ENCODE measurements around the gene CLIC3. TPM values are rescaled to one million over a fixed set of nuclear protein-coding genes. Genes with fewer than 3 reads are reported as not detected.

CLIC3 gene
- total RNA-seq, 6 experiments from 2014 or later = 0.37 to 0.51 TPM; not detected in 4

GRCh38 chr9:137038916-137039315, 42.5 kb upstream of the CLIC3 start:
- ATAC-seq (no peak), DNase-seq (no peak)
- whole genome bisulfite sequencing (ENCODE audit: insufficient coverage, low coverage, low lambda C conversion rate, missing lambda C conversion rate) = 60% methylated on average over 2 of the region's 9 CpGs
- no peaks in the 10 kb centered on the region for H3K36me3 ChIP-seq
- no peak overlapping the region for H3K27ac ChIP-seq
- no peak for TF ChIP-seq CTCF (IDR thresholded peaks at IDR 0.05)
- TF ChIP-seq POLR2A (IDR thresholded peaks at IDR 0.05) = no peak
- intact Hi-C loops (cut with DNase I) = loop anchor here (5.0 to 10.0 kb wide), 3 partner anchors 94 to 264 kb away; partner anchors contain the start of genes C8G (in 1 of the 2) and FBXW5 (in 1 of the 2)
- peaks cover 0 to 3% (median 0%) of the 10 kb centered on the region in 4 donors for H3K4me1 ChIP-seq
- H3K27me3 ChIP-seq = peaks cover 0 to 1% of the 10 kb centered on the region in 2 donors
- no peaks in the 10 kb centered on the region for H3K9me3 ChIP-seq
- H3K4me3 ChIP-seq = no peak overlapping the region

- Histone ChIP-seq H3K4me3 (no peak overlapping the region), H3K27me3 (no peaks in the 10 kb centered on the region), H3K36me3 (no peaks in the 10 kb centered on the region), H3K27ac (no peak overlapping the region), H3K4me1 (peaks cover 0 to 3% (median 0%) of the 10 kb centered on the region in 4 donors), H3K9me3 (no peaks in the 10 kb centered on the region)
- DNase-seq (no peak), ATAC-seq (no peak)
- intact Hi-C loops (cut with DNase I) = loop anchor here (5.0 to 10.0 kb wide), 3 partner anchors 93 to 263 kb away; partner anchors contain the start of genes C8G (in 1 of the 2) and FBXW5 (in 1 of the 2)
- no peak for TF ChIP-seq POLR2A (IDR thresholded peaks at IDR 0.05)
- TF ChIP-seq CTCF (IDR thresholded peaks at IDR 0.05) = no peak
- WGBS (ENCODE audit: insufficient coverage, low coverage, low lambda C conversion rate, missing lambda C conversion rate) = 77% methylated on average over 4 of the region's 10 CpGs
Observed at GRCh38 chr9:137037483-137037882, 41.1 kb upstream of the CLIC3 start.

GRCh38 chr9:137037035-137037434, 40.7 kb upstream of the CLIC3 start:
- Histone ChIP-seq H3K36me3 (no peaks in the 10 kb centered on the region), H3K9me3 (no peaks in the 10 kb centered on the region), H3K4me1 (peaks cover 0 to 3% (median 0%) of the 10 kb centered on the region in 4 donors), H3K27ac (no peak overlapping the region), H3K4me3 (no peak overlapping the region), H3K27me3 (no peaks in the 10 kb centered on the region)
- TF ChIP-seq CTCF (IDR thresholded peaks at IDR 0.05) (no peak), POLR2A (IDR thresholded peaks at IDR 0.05) (no peak)
- ATAC-seq (no peak), DNase-seq (no peak)
- intact Hi-C loops (cut with DNase I) = loop anchor here (5.0 to 10.0 kb wide), 3 partner anchors 92 to 262 kb away; partner anchors contain the start of genes C8G (in 1 of the 2) and FBXW5 (in 1 of the 2)
- WGBS (ENCODE audit: insufficient coverage, low coverage, low lambda C conversion rate, missing lambda C conversion rate) = no CpG with 5 or more reads among the region's 13 CpGs

GRCh38 chr9:137035937-137036336, 39.6 kb upstream of the CLIC3 start:
- H3K36me3 ChIP-seq = no peaks in the 10 kb centered on the region
- no peak for DNase-seq
- no peaks in the 10 kb centered on the region for H3K9me3 ChIP-seq
- WGBS (ENCODE audit: insufficient coverage, low coverage, low lambda C conversion rate, missing lambda C conversion rate) = 46% methylated on average over 2 of the region's 8 CpGs
- no peak for TF ChIP-seq POLR2A (IDR thresholded peaks at IDR 0.05)
- no peak for TF ChIP-seq CTCF (IDR thresholded peaks at IDR 0.05)
- no peaks in the 10 kb centered on the region for H3K27me3 ChIP-seq
- intact Hi-C loops (cut with DNase I) = loop anchor here (5.0 to 10.0 kb wide), 3 partner anchors 91 to 261 kb away; partner anchors contain the start of genes C8G (in 1 of the 2) and FBXW5 (in 1 of the 2)
- no peak overlapping the region for H3K27ac ChIP-seq
- H3K4me1 ChIP-seq = peaks cover 0 to 3% (median 0%) of the 10 kb centered on the region in 4 donors
- H3K4me3 ChIP-seq = no peak overlapping the region
- ATAC-seq = no peak
